ENCODE measurements around the gene PARP8.

The PARP8 gene

DNA sequence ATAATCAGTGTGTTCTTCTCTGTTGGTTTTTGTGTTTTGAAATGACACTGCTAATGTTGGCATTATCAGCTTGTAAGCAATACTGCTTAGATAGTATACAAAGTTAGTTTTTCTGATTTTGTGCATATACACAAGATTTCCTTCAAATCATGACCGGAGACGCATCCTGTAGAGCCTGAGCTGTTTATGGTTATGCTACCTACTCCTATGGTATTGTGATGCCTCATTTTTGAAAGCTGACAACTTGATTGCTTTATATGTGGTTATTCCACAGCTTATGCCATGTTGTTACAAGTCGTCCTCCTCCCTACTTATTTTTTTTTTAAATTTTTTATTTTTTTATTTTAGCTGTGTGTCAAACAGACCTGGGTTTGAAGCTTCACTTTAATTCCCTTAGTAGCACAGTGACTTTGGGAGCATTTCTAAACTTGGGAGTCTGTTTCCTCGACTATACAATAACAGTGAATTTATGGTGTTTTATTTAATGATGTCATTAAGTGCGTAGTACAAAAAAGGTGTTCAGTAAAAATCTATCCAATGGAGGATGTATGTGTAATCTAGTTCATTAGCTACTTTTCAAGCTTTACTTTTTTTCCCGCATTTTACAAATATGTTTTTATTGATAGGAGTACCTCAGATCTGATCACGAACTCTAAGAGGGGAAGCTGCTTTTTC, 59.5 kb downstream of the PARP8 start:
- no peak for DNase-seq (ENCODE audit: low read depth)
- H3K4me3 ChIP-seq (ENCODE audit: control insufficient read depth, low read depth, low read length): no peak overlapping the region
- TF ChIP-seq CTCF (conservative IDR thresholded peaks at IDR 0.05; ENCODE audit: control insufficient read depth, insufficient read depth, low read depth, low read length): no peak

DNA sequence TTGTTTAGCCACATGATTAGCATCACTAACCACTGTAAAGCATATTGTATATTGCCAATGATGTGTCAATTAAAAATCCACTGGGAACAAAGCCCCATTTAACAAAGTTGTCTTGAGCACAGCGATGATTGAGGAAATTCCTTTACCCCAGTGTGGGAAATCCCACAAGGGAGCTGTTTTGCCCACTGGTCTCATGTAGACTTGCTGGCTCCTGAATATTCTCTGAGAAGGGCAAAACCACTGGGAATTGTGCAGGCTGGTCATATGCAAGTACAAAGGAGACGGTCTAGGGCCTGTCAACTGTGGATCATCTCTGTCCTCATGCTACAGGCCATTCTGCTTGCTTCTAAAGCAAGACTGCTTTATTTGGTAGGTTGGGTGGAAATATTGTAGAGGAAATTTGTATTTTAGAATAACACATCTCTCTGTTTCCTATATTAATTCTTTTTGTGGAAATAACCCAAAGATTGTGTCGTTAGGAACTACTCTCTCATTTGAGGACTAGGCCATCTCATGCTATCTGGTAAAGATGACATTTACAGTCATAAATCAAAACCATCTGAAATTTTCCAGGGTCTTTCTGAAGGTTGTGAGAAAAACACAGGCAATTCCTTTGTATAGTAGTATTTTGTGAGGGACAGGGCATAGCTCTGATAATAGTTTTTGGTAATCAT, 60.2 kb downstream of the PARP8 start:
- no peak overlapping the region for H3K4me3 ChIP-seq (ENCODE audit: control insufficient read depth, low read depth, low read length)
- TF ChIP-seq CTCF (conservative IDR thresholded peaks at IDR 0.05; ENCODE audit: control insufficient read depth, insufficient read depth, low read depth, low read length): no peak
- no peak for DNase-seq (ENCODE audit: low read depth)

- DNase-seq (ENCODE audit: low read depth): peak; percentile 53
- H3K4me3 ChIP-seq (ENCODE audit: control insufficient read depth, low read depth, low read length): no peak overlapping the region
- TF ChIP-seq CTCF (conservative IDR thresholded peaks at IDR 0.05; ENCODE audit: control insufficient read depth, insufficient read depth, low read depth, low read length): no peak
Observed at GRCh38 chr5:50727149-50727496, 60.7 kb downstream of the PARP8 start.

- H3K4me3 ChIP-seq (ENCODE audit: control insufficient read depth, low read depth, low read length): no peak overlapping the region
- TF ChIP-seq CTCF (conservative IDR thresholded peaks at IDR 0.05; ENCODE audit: control insufficient read depth, insufficient read depth, low read depth, low read length): no peak
- no peak for DNase-seq (ENCODE audit: low read depth)
Observed at GRCh38 chr5:50727845-50728244, 61.4 kb downstream of the PARP8 start.

DNA sequence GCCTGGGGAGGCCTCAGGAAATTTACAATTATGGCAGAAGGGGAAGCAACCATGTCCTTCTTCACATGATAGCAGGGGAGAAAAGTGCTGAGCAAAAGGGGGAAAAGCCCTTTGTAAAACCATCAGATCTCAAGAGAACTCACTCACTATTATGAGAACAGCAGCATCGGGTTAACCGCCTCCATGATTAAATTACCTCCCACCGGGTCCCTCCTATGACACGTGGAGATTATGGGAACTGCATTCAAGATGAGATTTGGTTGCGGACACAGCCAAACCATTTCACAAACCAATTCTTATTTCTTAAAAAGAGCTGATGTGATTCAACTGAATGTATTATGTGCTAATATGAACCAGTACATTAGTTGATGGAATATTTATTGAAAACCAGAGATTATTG, 63.9 kb downstream of the PARP8 start:
- no peak overlapping the region for H3K4me3 ChIP-seq (ENCODE audit: control insufficient read depth, low read depth, low read length)
- no peak for DNase-seq (ENCODE audit: low read depth)
- no peak for TF ChIP-seq CTCF (conservative IDR thresholded peaks at IDR 0.05; ENCODE audit: control insufficient read depth, insufficient read depth, low read depth, low read length)

DNA sequence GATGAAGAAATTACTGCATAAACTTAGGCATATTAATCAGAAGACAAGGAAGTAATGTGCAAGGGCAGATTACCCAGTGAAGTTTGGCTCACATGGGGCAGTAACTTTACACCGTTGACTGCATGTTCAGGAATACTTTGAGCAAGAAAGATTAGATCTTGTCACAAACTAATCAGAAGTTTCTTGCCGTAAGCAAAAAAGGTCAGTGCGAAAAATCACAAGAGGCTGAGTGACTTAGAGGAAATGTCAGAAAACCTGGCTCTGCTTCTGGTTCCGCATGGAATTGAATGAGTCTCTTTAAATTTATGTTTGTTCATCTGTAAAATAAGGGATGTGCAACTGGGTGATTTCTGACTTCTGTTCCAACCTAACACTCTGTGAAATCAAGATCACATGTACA, 64.4 kb downstream of the PARP8 start:
- no peak overlapping the region for H3K4me3 ChIP-seq (ENCODE audit: control insufficient read depth, low read depth, low read length)
- no peak for TF ChIP-seq CTCF (conservative IDR thresholded peaks at IDR 0.05; ENCODE audit: control insufficient read depth, insufficient read depth, low read depth, low read length)
- DNase-seq (ENCODE audit: low read depth): no peak
